Ramos (cell line): ENCODE data around the gene TSC22D3.
"Not testable (repeated sequence)": the region's sequence is repeated elsewhere in the genome, so short reads cannot be mapped to it uniquely, and the experiment has no call there.

Experiments used
- in situ Hi-C: fragments of 300-500 bp; cut with MboI; formaldehyde crosslinking; loops from one replicate; pipeline ENCODE4 v1.14.3; 2022; ENCODE audit warnings: low sequenced_read_pairs; ENCODE audit not compliant: unreplicated experiment

Gene TSC22D3

GRCh38 chrX:107775734-107776511, at the start of gene TSC22D3:
Gene TSC22D3, minus strand, starts transcription at chrX:107775787. Its CDS starts 368 bp downstream, at chrX:107775419.
- in situ Hi-C loops = loop anchor here (5.0 kb wide), 1 partner anchor 114 kb away; no protein-coding TSS in a partner anchor

- in situ Hi-C loops = no loop called here
These were observed 47.9 kb upstream of the TSC22D3 start for GRCh38 chrX:107823456-107823855.

GRCh38 chrX:107823042-107823441, 47.5 kb upstream of the TSC22D3 start:
- in situ Hi-C loops = no loop called here

- in situ Hi-C loops = no loop called here
These were observed 43.4 kb upstream of the TSC22D3 start for GRCh38 chrX:107818900-107819521.

- in situ Hi-C loops = not testable (repeated sequence)
These were observed 34.5 kb upstream of the TSC22D3 start for GRCh38 chrX:107810053-107810452.

GRCh38 chrX:107805179-107805578, 29.6 kb upstream of the TSC22D3 start:
- in situ Hi-C loops = no loop called here

GRCh38 chrX:107804427-107804826, 28.8 kb upstream of the TSC22D3 start:
- in situ Hi-C loops = no loop called here

- in situ Hi-C loops = no loop called here
These were observed 12.2 kb upstream of the TSC22D3 start for GRCh38 chrX:107787827-107788226.

- in situ Hi-C loops = no loop called here
These were observed 4.9 kb upstream of the TSC22D3 start for GRCh38 chrX:107780525-107780924.

GRCh38 chrX:107777536-107777832, 1.9 kb upstream of the TSC22D3 start, which contains the start of gene NCBP2L:
Gene NCBP2L, plus strand, starts transcription at chrX:107777733. Its CDS starts 16,488 bp downstream, at chrX:107794221.
- in situ Hi-C loops = loop anchor here (5.0 kb wide), 1 partner anchor 115 kb away; no protein-coding TSS in a partner anchor

GRCh38 chrX:107776649-107777535, 1.3 kb upstream of the TSC22D3 start:
- in situ Hi-C loops = loop anchor here (5.0 kb wide), 1 partner anchor 115 kb away; no protein-coding TSS in a partner anchor

GRCh38 chrX:107775000-107775733, 420 bp downstream of the TSC22D3 start:
- in situ Hi-C loops = loop anchor here (5.0 kb wide), 1 partner anchor 113 kb away; no protein-coding TSS in a partner anchor

- in situ Hi-C loops = no loop called here
These were observed 1.6 kb downstream of the TSC22D3 start for GRCh38 chrX:107773906-107774435.

GRCh38 chrX:107773206-107773605, 2.4 kb downstream of the TSC22D3 start:
- in situ Hi-C loops = no loop called here

GRCh38 chrX:107769581-107770317, 5.8 kb downstream of the TSC22D3 start:
- in situ Hi-C loops = no loop called here

- in situ Hi-C loops = no loop called here
These were observed 7.5 kb downstream of the TSC22D3 start for GRCh38 chrX:107768051-107768450.

- in situ Hi-C loops = no loop called here
These were observed 9.0 kb downstream of the TSC22D3 start for GRCh38 chrX:107766470-107767150.

- in situ Hi-C loops = no loop called here
These were observed 10.6 kb downstream of the TSC22D3 start for GRCh38 chrX:107764845-107765608.
